Keratinocyte (primary cell): ENCODE results near the gene PES1.

ENCODE experiments used
- CTCF ChIP-seq, 3 experiments: IDR thresholded peaks in 1 of 3; conservative IDR thresholded peaks in 1 of 3; optimal IDR thresholded peaks in 1 of 3; 2 replicates in 2 of 3; 3 replicates in 1 of 3; pipeline versions ENCODE3 to v1.5.1; 2011; ENCODE audit warnings: low read length in 3 of 3, mild to moderate bottlenecking in 3 of 3, moderate library complexity in 2 of 3, control low read depth in 1 of 3, inconsistent platforms in 1 of 3; ENCODE audit not compliant: insufficient read depth in 2 of 3; ENCODE audit errors: extremely low read depth in 1 of 3
- EZH2 ChIP-seq: IDR thresholded peaks from one replicate; pipeline ENCODE4 v1.6.1; 2012; ENCODE audit warnings: inconsistent platforms, mild to moderate bottlenecking, low read length, moderate library complexity

- TF ChIP-seq CTCF (optimal IDR thresholded peaks at IDR 0.05 in 1 of 3, IDR thresholded peaks at IDR 0.05 in 1 of 3, conservative IDR thresholded peaks at IDR 0.05 in 1 of 3; ENCODE audit: extremely low read depth in 1 of 3, insufficient read depth in 2 of 3, low read length in 3 of 3) (no peak), EZH2 (no peak)
Observed at GRCh38 chr22:30526656-30527055, 65.1 kb downstream of the PES1 start.
